CD8-positive, alpha-beta memory T cell (primary cell): ENCODE data around the gene ANOS1. TPM values are rescaled to one million over a fixed set of nuclear protein-coding genes. Genes with fewer than 3 reads are reported as not detected.
"Not testable (repeated sequence)": the region's sequence is repeated elsewhere in the genome, so short reads cannot be mapped to it uniquely, and the experiment has no call there.

Experiments
- CTCF ChIA-PET: fragments of 350-600 bp; sonication (Branson Sonifier 250); formaldehyde crosslinking; loops from one replicate; lab custom pipeline; 2021; ENCODE audit warnings: antibody characterized with exemption; lab: Charles Lee
- POLR2A ChIA-PET: fragments of 350-600 bp; sonication (Branson Sonifier 250); formaldehyde crosslinking; loops from one replicate; lab custom pipeline; 2021; ENCODE audit warnings: antibody characterized with exemption; lab: Charles Lee
- DNase-seq, 5 donors: peaks; one replicate each; pipeline versions ENCODE4 v3.0.0 to v3.0.0-alpha.2; 2020 to 2022; ENCODE audit warnings: mixed read lengths in 1 of 5
- H3K27ac ChIP-seq: one replicate; pipeline ENCODE4 v1.7.0; 2013; ENCODE audit warnings: low read depth, mild to moderate bottlenecking, low read length, moderate library complexity
- H3K27me3 ChIP-seq: 2 replicates; pipeline ENCODE4 v1.7.0; 2013; ENCODE audit warnings: low read length, mild to moderate bottlenecking; ENCODE audit not compliant: insufficient read depth, poor library complexity, severe bottlenecking
- H3K36me3 ChIP-seq: 2 replicates; pipeline ENCODE4 v1.7.0; 2013; ENCODE audit warnings: mild to moderate bottlenecking, low read length, moderate library complexity; ENCODE audit not compliant: insufficient read depth
- H3K4me1 ChIP-seq: 2 replicates; pipeline ENCODE4 v1.7.0; 2013; ENCODE audit warnings: mild to moderate bottlenecking, low read length, moderate library complexity; ENCODE audit not compliant: insufficient read depth
- H3K4me3 ChIP-seq: 2 replicates; pipeline ENCODE4 v1.7.0; 2013; ENCODE audit warnings: mild to moderate bottlenecking, low read length
- H3K9me3 ChIP-seq: 2 replicates; pipeline ENCODE4 v1.7.0; 2013; ENCODE audit warnings: mild to moderate bottlenecking, low read length
- H3K27ac Mint-ChIP-seq, 8 donors: one replicate each; pipeline ENCODE4 v1.8.0; 2020 to 2021; ENCODE audit warnings: mixed read lengths in 8 of 8, mild to moderate bottlenecking in 6 of 8, inconsistent platforms in 3 of 8, moderate library complexity in 3 of 8
- H3K27me3 Mint-ChIP-seq, 2 donors: one replicate each; pipeline ENCODE4 v1.8.0; 2020 to 2021; ENCODE audit warnings: mixed read lengths in 2 of 2, mild to moderate bottlenecking in 1 of 2, moderate library complexity in 1 of 2
- H3K36me3 Mint-ChIP-seq, 3 donors: one replicate each; pipeline ENCODE4 v1.8.0; 2020 to 2021; ENCODE audit warnings: mixed read lengths in 3 of 3, inconsistent platforms in 1 of 3, mild to moderate bottlenecking in 1 of 3
- H3K4me1 Mint-ChIP-seq, 3 donors: one replicate each; pipeline ENCODE4 v1.8.0; 2020 to 2021; ENCODE audit warnings: mixed read lengths in 3 of 3, inconsistent platforms in 1 of 3, mild to moderate bottlenecking in 1 of 3
- H3K4me3 Mint-ChIP-seq, 7 donors: one replicate each; pipeline ENCODE4 v1.8.0; 2020 to 2021; ENCODE audit warnings: mixed read lengths in 7 of 7, mild to moderate bottlenecking in 6 of 7, moderate library complexity in 4 of 7, inconsistent platforms in 2 of 7
- H3K9me3 Mint-ChIP-seq, 5 donors: one replicate each; pipeline ENCODE4 v1.8.0; 2020 to 2022; ENCODE audit warnings: mixed read lengths in 5 of 5, mild to moderate bottlenecking in 3 of 5, moderate library complexity in 2 of 5, inconsistent platforms in 1 of 5
- polyA plus RNA-seq: library from polyadenylated mRNA; unstranded; fragments of 300-500 nt; fragmentation: Illumina TruSeq; gene quantifications from one replicate; pipeline ENCODE4 v1.2.3, GENCODE V29; 2021
- total RNA-seq, 2 experiments: library from RNA; stranded (reverse); gene quantifications; one replicate each; pipeline ENCODE4 v1.2.3, GENCODE V29; 2021

The ANOS1 gene
- total and polyA plus RNA-seq, 3 experiments from 2014 or later = not detected

DNA sequence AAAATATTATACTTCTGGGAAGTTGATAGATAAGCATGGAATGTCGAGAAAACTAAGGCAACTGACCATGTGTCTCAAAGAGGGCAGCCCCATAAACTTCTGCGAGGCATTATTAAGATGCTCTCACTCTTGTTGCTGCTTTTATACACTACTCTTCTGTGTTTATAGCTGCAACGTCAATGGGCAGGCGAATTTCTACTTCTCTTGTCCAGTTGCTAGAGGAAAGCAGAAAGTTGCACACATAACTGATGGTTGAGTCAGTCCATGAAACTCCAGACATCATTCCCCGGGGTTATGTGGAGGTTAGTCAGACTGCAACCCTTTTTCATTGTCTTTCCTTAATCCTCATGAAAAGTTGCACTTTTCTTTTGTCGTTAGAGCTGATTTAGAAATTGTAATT lies 227.5 kb downstream of the ANOS1 start:
- H3K4me3 Mint-ChIP-seq = no peak overlapping the region
- Histone ChIP-seq H3K27me3 (no peaks in the 10 kb centered on the region), H3K9me3 (no peaks in the 10 kb centered on the region), H3K4me1 (no peaks in the 10 kb centered on the region), H3K27ac (no peak overlapping the region), H3K4me3 (no peak overlapping the region), H3K36me3 (no peaks in the 10 kb centered on the region)
- CTCF ChIA-PET = no interaction called here
- no peak for DNase-seq
- no peaks in the 10 kb centered on the region for H3K27me3 Mint-ChIP-seq
- H3K4me1 Mint-ChIP-seq = no peaks in the 10 kb centered on the region
- H3K36me3 Mint-ChIP-seq = no peaks in the 10 kb centered on the region
- peaks cover 0 to 2% (median 0%) of the 10 kb centered on the region in 5 donors for H3K9me3 Mint-ChIP-seq
- no peak overlapping the region for H3K27ac Mint-ChIP-seq
- POLR2A ChIA-PET = no interaction called here

- H3K27me3 Mint-ChIP-seq, H3K27me3 ChIP-seq, H3K4me1 Mint-ChIP-seq, H3K36me3 ChIP-seq, H3K4me3 ChIP-seq, CTCF ChIA-PET, DNase-seq, H3K36me3 Mint-ChIP-seq, POLR2A ChIA-PET, H3K9me3 Mint-ChIP-seq, H3K27ac ChIP-seq, H3K4me1 ChIP-seq, H3K4me3 Mint-ChIP-seq, H3K27ac Mint-ChIP-seq, H3K9me3 ChIP-seq: not testable (repeated sequence)
Measured at GRCh38 chrX:8502101-8502500, 229.8 kb downstream of the ANOS1 start.

- no peaks in the 10 kb centered on the region for H3K36me3 Mint-ChIP-seq
- H3K36me3 ChIP-seq = no peaks in the 10 kb centered on the region
- peaks cover 0 to 4% (median 2%) of the 10 kb centered on the region in 5 donors for H3K9me3 Mint-ChIP-seq
Measured at GRCh38 chrX:8500203-8500602, 231.7 kb downstream of the ANOS1 start.

GRCh38 chrX:8495036-8495435 lies 236.9 kb downstream of the ANOS1 start:
- H3K4me1 Mint-ChIP-seq, H3K36me3 ChIP-seq, H3K27ac ChIP-seq, H3K9me3 ChIP-seq, H3K27me3 ChIP-seq, POLR2A ChIA-PET, H3K4me3 ChIP-seq, H3K27ac Mint-ChIP-seq, CTCF ChIA-PET, H3K27me3 Mint-ChIP-seq, DNase-seq, H3K36me3 Mint-ChIP-seq, H3K9me3 Mint-ChIP-seq, H3K4me3 Mint-ChIP-seq, H3K4me1 ChIP-seq: not testable (repeated sequence)

More at GRCh38 chrX:8500203-8500602, 231.7 kb downstream of the ANOS1 start:
- H3K4me3 Mint-ChIP-seq = no peak overlapping the region
- Histone ChIP-seq H3K27ac (no peak overlapping the region), H3K4me3 (no peak overlapping the region), H3K9me3 (no peaks in the 10 kb centered on the region), H3K4me1 (no peaks in the 10 kb centered on the region), H3K27me3 (no peaks in the 10 kb centered on the region)
- CTCF ChIA-PET = no interaction called here
- peaks cover 0 to 2% of the 10 kb centered on the region in 2 donors for H3K27me3 Mint-ChIP-seq
- POLR2A ChIA-PET = no interaction called here
- no peak for DNase-seq
- no peaks in the 10 kb centered on the region for H3K4me1 Mint-ChIP-seq
- H3K27ac Mint-ChIP-seq = no peak overlapping the region

DNA sequence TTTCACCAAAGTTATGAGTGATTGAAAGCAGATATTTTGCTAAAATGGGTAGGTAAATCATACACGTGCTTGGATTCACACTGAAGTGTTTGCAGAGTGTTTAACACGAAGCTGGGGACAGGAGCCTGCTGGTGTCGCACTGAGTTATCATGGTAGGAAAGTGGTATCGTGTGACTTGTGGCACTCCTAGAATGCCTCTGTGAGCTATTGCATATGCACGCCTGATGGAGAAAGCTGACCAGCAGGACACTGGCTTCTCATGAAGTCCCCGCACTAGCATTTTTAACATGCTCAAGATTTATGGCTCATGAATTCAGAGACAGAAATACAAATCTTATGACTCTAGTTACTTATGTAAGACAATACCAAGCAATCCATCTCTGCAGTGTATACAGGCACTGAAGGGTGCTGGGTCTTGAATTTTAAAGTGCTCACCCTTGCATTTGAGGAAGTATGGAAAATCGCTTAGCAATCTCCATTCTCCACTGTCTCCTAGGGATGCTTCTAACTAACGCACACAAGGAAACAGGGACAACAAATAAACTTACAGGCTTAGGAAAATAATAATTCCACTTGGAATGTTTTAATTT lies 247.5 kb downstream of the ANOS1 start:
- Mint-ChIP-seq H3K36me3 (no peaks in the 10 kb centered on the region), H3K4me3 (no peak overlapping the region), H3K27me3 (peaks cover 0 to 2% of the 10 kb centered on the region in 2 donors), H3K4me1 (no peaks in the 10 kb centered on the region), H3K27ac (no peak overlapping the region), H3K9me3 (peaks cover 0 to 2% (median 0%) of the 10 kb centered on the region in 5 donors)
- no peaks in the 10 kb centered on the region for H3K36me3 ChIP-seq
- H3K9me3 ChIP-seq = no peaks in the 10 kb centered on the region
- ChIA-PET CTCF (no interaction called here), POLR2A (no interaction called here)
- H3K27ac ChIP-seq = no peak overlapping the region
- H3K4me1 ChIP-seq = no peaks in the 10 kb centered on the region
- no peaks in the 10 kb centered on the region for H3K27me3 ChIP-seq
- H3K4me3 ChIP-seq = no peak overlapping the region
- no peak for DNase-seq

Other genes starting within 250 kb of the ANOS1 start
- not detected for gene FAM9A, start 69.2 kb upstream of the ANOS1 start, total RNA-seq
- gene FAM9A, start 69.2 kb upstream of the ANOS1 start, polyA plus RNA-seq = not detected